Endothelial cell of umbilical vein (primary cell): Measurements from ENCODE around the gene INPP5A. TPM values are rescaled to one million over a fixed set of nuclear protein-coding genes. Genes with fewer than 3 reads are reported as not detected.

ENCODE experiments used
- BruUV-seq: library from RNA; stranded (reverse); fragments of 400-500 nt; replicated peaks from 2 replicates; lab custom pipeline; 2021; lab: Mats Ljungman, UMichigan
- CTCF ChIA-PET: fragments of 300-600, 350-600 bp; sonication (Branson Sonifier 250); formaldehyde crosslinking; loops from one replicate; lab custom pipeline; 2021; ENCODE audit warnings: antibody characterized with exemption, inconsistent platforms; lab: Charles Lee
- POLR2A ChIA-PET: fragments of 300-600, 350-600 bp; sonication (Branson Sonifier 250); formaldehyde crosslinking; loops from one replicate; lab custom pipeline; 2021; ENCODE audit warnings: antibody characterized with exemption, inconsistent platforms; lab: Charles Lee
- DNase-seq: peaks from one replicate; pipeline ENCODE4 v3.0.0-alpha.2; 2011; ENCODE audit warnings: low read depth, low spot score
- FAIRE-seq: peaks from 2 replicates; lab custom pipeline; 2011; peaks lifted over from hg19 to GRCh38; lab: Jason Lieb, UNC
- H2AFZ ChIP-seq: 2 replicates; pipeline ENCODE4 v1.6.0; 2012; ENCODE audit warnings: low read depth, low read length, control low read depth, inconsistent platforms
- H3K27ac ChIP-seq: 2 replicates; pipeline ENCODE4 v1.5.1; 2011; ENCODE audit warnings: low read depth, mild to moderate bottlenecking, control low read depth, low read length, moderate library complexity; ENCODE audit not compliant: insufficient read depth
- H3K27me3 ChIP-seq, 2 experiments: 2 replicates each; pipeline versions ENCODE4 v1.6.0 to v1.6.1; 2011; ENCODE audit warnings: low read length in 2 of 2, mixed read lengths in 1 of 2; ENCODE audit not compliant: control insufficient read depth in 2 of 2, insufficient read depth in 2 of 2
- H3K36me3 ChIP-seq, 2 experiments: 2 replicates in 1 of 2; 3 replicates in 1 of 2; pipeline ENCODE4 v1.5.1; 2011; ENCODE audit warnings: low read length in 2 of 2, mild to moderate bottlenecking in 1 of 2, moderate library complexity in 1 of 2; ENCODE audit not compliant: control insufficient read depth in 2 of 2, insufficient read depth in 2 of 2; ENCODE audit errors: extremely low read depth in 1 of 2
- H3K4me1 ChIP-seq: 3 replicates; pipeline ENCODE4 v1.5.1; 2011; ENCODE audit warnings: mild to moderate bottlenecking, low read length; ENCODE audit not compliant: control insufficient read depth, insufficient read depth; ENCODE audit errors: extremely low read depth
- H3K4me2 ChIP-seq: 2 replicates; pipeline ENCODE4 v1.6.1; 2011; ENCODE audit warnings: low read length, control low read depth, mixed read lengths; ENCODE audit not compliant: insufficient read depth
- H3K4me3 ChIP-seq, 3 experiments: fragments of 200-600 bp in 1 of 3; sonication (generic), shearing (Covaris generic) in 1 of 3; replicated peaks in 1 of 3; 2 replicates each; pipeline ENCODE4 v1.5.1; 2011 to 2016; ENCODE audit warnings: control low read depth in 3 of 3, low read length in 3 of 3, mild to moderate bottlenecking in 2 of 3, inconsistent platforms in 1 of 3, low read depth in 1 of 3, moderate library complexity in 1 of 3; ENCODE audit not compliant: insufficient read depth in 1 of 3
- H3K79me2 ChIP-seq: 2 replicates; pipeline ENCODE4 v1.6.0; 2012; ENCODE audit warnings: low read length, inconsistent platforms; ENCODE audit not compliant: control insufficient read depth, insufficient read depth
- H3K9ac ChIP-seq: replicated peaks from 2 replicates; pipeline ENCODE3; 2011; ENCODE audit warnings: low read length, control low read depth; ENCODE audit not compliant: insufficient read depth; ENCODE audit errors: extremely low read depth
- H3K9me1 ChIP-seq: replicated peaks from 3 replicates; pipeline ENCODE4 v1.6.0; 2011; ENCODE audit warnings: mild to moderate bottlenecking, low read length; ENCODE audit not compliant: control insufficient read depth, insufficient read depth; ENCODE audit errors: extremely low read depth
- H3K9me3 ChIP-seq: replicated peaks from 2 replicates; pipeline ENCODE4 v1.5.1; 2012; ENCODE audit warnings: low read length, inconsistent platforms; ENCODE audit not compliant: control insufficient read depth, insufficient read depth
- H4K20me1 ChIP-seq: replicated peaks from 2 replicates; pipeline ENCODE3; 2011; ENCODE audit warnings: mild to moderate bottlenecking, low read length; ENCODE audit not compliant: control insufficient read depth, insufficient read depth; ENCODE audit errors: extremely low read depth
- CTCF ChIP-seq, 2 donors: IDR thresholded peaks; 1 replicate in 1 of 2; 2 replicates in 1 of 2; pipeline ENCODE4 v1.5.1; 2011; ENCODE audit warnings: low read length in 2 of 2, mild to moderate bottlenecking in 2 of 2, moderate library complexity in 2 of 2, control low read depth in 1 of 2, inconsistent platforms in 1 of 2, low read depth in 1 of 2; ENCODE audit not compliant: insufficient read depth in 1 of 2; ENCODE audit errors: extremely low read depth in 1 of 2
- EZH2 ChIP-seq: IDR thresholded peaks from 2 replicates; pipeline ENCODE4 v1.6.1; 2012; ENCODE audit warnings: borderline replicate concordance, low read depth, mild to moderate bottlenecking, moderate library complexity, low read length, inconsistent platforms; ENCODE audit not compliant: severe bottlenecking
- FOS ChIP-seq: IDR thresholded peaks from 2 replicates; pipeline ENCODE4 v1.6.1; 2011; ENCODE audit warnings: mild to moderate bottlenecking, low read length, moderate library complexity, borderline replicate concordance; ENCODE audit not compliant: insufficient read depth
- GATA2 ChIP-seq: IDR thresholded peaks from 2 replicates; pipeline ENCODE4 v1.7.0; 2011; ENCODE audit warnings: low read depth, mild to moderate bottlenecking, moderate library complexity, mixed read lengths, low read length; ENCODE audit not compliant: insufficient read length, insufficient read depth
- JUN ChIP-seq: IDR thresholded peaks from 2 replicates; pipeline ENCODE4 v1.6.1; 2011; ENCODE audit warnings: borderline replicate concordance, low read depth; ENCODE audit not compliant: insufficient read length, insufficient read depth
- MAX ChIP-seq: IDR thresholded peaks from 2 replicates; pipeline ENCODE4 v1.6.1; 2011; ENCODE audit not compliant: insufficient read depth, insufficient read length
- MYC ChIP-seq: IDR thresholded peaks from one replicate; pipeline ENCODE4 v1.6.1; 2011; ENCODE audit warnings: mild to moderate bottlenecking, low read depth, low read length
- POLR2A ChIP-seq: IDR thresholded peaks from 2 replicates; pipeline ENCODE4 v1.6.1; 2012; ENCODE audit warnings: low read depth, mild to moderate bottlenecking, control low read depth, low read length
- POLR2AphosphoS5 ChIP-seq: IDR thresholded peaks from 2 replicates; pipeline ENCODE4 v1.6.1; 2012; ENCODE audit warnings: low read depth, mild to moderate bottlenecking, control low read depth, low read length, moderate library complexity; ENCODE audit not compliant: insufficient read depth
- dilution Hi-C: fragments of 300-500 bp; cut with MboI; formaldehyde crosslinking; loops from one replicate; pipeline ENCODE4 v1.15.0; 2019; ENCODE audit warnings: low sequenced_read_pairs; ENCODE audit not compliant: extremely low pct_ligation_motif_present
- intact Hi-C: fragments of 100-400 bp; cut with micrococcal nuclease; formaldehyde crosslinking; loops from one replicate; pipeline ENCODE4 v1.10.0; 2022
- polyA plus RNA-seq, 4 experiments: library from polyadenylated mRNA; depleted of rRNA in 3 of 4; stranded (reverse) in 3 of 4; unstranded in 1 of 4; fragments of >200 nt; gene quantifications; 2 replicates each; pipeline versions ENCODE4 v1.2.1 to v1.2.3, GENCODE V29; 2011 to 2012; ENCODE audit warnings: missing spikeins in 1 of 4
- total RNA-seq: library from RNA; stranded (reverse); gene quantifications from 2 replicates; pipeline ENCODE4 v1.2.3, GENCODE V29; 2021

The INPP5A gene
- total and polyA plus RNA-seq, 2 donors (not counting 3 experiments of a cell fraction or from before 2014, with no cell fraction given), result 22.9 to 33.2 TPM

DNA sequence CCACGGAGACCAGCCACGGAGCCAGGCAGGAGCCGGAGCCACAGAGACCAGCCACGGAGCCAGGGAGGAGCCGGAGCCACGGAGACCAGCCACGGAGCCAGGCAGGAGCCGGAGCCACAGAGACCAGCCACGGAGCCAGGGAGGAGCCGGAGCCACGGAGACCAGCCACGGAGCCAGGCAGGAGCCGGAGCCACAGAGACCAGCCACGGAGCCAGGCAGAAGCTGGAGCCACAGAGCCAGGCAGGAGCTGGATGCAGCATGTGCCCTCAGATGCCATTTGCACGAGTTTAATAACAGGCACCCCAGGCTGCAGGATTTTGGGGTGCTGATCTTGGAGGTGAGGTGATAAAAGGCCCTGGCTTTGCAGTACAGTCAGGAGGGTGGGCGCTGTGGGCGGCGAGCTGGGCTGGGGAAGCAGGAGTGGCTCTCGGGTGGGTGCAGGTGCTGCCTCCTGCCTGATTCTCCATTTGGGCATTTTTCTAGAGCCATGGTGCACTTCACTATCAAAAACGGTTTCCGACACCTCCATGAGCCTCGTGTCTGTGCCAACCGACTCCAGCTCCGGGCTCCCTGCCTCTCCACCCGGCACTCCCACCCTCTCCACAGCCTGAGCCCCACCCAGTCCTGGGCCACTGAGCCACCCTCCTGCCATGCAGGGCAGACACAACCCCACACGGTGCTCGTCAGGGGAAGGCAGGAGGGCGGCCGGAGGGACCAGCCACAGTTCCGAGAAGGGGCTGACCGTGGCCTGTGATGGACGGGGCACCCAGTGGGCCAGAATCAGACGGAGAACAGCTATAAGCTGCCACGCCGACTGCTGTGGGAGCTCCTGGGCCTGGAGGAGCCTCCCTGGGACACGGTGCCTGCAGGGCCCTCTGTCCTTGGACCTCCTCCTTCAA, 289.2 kb downstream of the INPP5A start:
- H3K36me3 ChIP-seq, result no peaks in the 10 kb centered on the region
- H4K20me1 ChIP-seq, result no peaks in the 10 kb centered on the region
- FAIRE-seq, result no peak
- TF ChIP-seq MYC (no peak), POLR2AphosphoS5 (no peak), JUN (no peak), MAX (no peak), POLR2A (no peak), CTCF (IDR thresholded peaks at IDR 0.05; ENCODE audit: extremely low read depth in 1 of 2, insufficient read depth in 1 of 2, low read depth in 1 of 2, low read length in 2 of 2) (no peak), GATA2 (no peak), FOS (no peak), EZH2 (no peak)
- DNase-seq, result no peak
- no peaks in the 10 kb centered on the region for H3K27me3 ChIP-seq
- CTCF ChIA-PET, result no interaction called here
- POLR2A ChIA-PET, result no interaction called here
- no peak overlapping the region for H3K9ac ChIP-seq
- H3K4me3 ChIP-seq, result no peak overlapping the region
- H2AFZ ChIP-seq, result no peak overlapping the region
- H3K4me1 ChIP-seq, result no peaks in the 10 kb centered on the region
- BruUV-seq, result no TSS peak
- intact Hi-C loops (no loop called here), dilution Hi-C loops (no loop called here)
- H3K9me1 ChIP-seq, result no peaks in the 10 kb centered on the region
- H3K79me2 ChIP-seq, result no peaks in the 10 kb centered on the region
- no peak overlapping the region for H3K27ac ChIP-seq
- peaks cover 2% of the 10 kb centered on the region for H3K9me3 ChIP-seq
- H3K4me2 ChIP-seq, result no peak overlapping the region
